HG03469 (cell line): Measurements from ENCODE around the gene TBC1D19.
"Not testable (repeated sequence)": the region's sequence is repeated elsewhere in the genome, so short reads cannot be mapped to it uniquely, and the experiment has no call there.

ENCODE experiments used
- ATAC-seq: cut with Tn5 transposase; IDR thresholded peaks from one replicate; pipeline ENCODE4 v1.9.1; 2021; ENCODE audit warnings: mild to moderate bottlenecking, moderate library complexity, moderate number of reproducible peaks; ENCODE audit not compliant: unreplicated experiment

The TBC1D19 gene

DNA sequence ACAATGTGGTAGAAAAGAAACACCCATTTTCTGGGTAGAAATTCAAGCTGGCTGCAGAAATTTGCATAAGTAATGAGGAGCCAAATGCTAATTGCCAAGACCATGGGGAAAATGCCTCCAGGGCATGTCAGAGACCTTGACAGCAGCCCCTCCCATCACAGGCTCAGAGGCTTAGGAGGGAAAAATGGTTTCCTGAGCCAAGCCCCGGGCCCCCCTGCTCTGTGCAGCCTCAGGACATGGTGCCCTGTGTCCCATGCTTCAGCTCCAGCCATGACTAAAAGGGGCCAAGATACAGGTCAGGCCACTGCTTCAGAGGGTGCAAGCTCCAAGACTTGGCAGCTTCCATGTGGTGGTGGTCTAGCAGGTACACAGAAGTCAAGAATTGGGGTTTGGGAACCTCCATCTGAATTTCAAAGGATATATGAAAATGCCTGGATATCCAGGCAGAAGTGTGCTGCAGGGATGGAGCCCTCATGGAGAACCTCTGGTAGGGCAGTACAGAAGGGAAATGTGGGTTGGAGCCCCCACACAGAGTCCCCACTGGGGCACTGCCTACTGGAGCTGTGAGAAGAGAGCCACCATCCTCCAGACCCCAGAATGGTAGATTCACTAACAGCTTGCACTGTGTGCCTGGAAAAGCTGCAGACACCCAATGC, 95.3 kb downstream of the TBC1D19 start:
- not testable (repeated sequence) for ATAC-seq

DNA sequence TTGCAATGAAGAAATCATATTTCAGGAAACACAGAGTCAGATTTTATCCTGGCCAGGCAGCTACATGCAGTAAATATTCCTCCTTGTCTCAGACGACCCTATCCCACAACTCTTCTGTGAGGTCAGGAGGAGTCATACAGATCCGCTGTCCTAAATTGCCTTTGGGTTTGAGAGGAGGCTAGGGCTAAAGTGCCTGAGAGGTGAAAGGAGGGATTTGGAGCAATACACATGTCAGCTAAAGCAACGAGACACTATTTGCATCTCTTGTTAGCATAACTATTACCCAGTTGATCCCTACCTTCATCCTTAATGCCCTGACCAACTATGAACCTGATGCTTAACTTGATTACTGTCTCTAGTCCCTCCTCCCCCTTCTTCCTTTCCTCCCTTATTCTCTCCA, 98.6 kb downstream of the TBC1D19 start:
- ATAC-seq, result no peak

GRCh38 chr4:26685250-26685649, 101.4 kb downstream of the TBC1D19 start:
- no peak for ATAC-seq

GRCh38 chr4:26687728-26688127, 103.8 kb downstream of the TBC1D19 start:
- ATAC-seq, result no peak

GRCh38 chr4:26690506-26690905, 106.6 kb downstream of the TBC1D19 start:
- ATAC-seq, result no peak

DNA sequence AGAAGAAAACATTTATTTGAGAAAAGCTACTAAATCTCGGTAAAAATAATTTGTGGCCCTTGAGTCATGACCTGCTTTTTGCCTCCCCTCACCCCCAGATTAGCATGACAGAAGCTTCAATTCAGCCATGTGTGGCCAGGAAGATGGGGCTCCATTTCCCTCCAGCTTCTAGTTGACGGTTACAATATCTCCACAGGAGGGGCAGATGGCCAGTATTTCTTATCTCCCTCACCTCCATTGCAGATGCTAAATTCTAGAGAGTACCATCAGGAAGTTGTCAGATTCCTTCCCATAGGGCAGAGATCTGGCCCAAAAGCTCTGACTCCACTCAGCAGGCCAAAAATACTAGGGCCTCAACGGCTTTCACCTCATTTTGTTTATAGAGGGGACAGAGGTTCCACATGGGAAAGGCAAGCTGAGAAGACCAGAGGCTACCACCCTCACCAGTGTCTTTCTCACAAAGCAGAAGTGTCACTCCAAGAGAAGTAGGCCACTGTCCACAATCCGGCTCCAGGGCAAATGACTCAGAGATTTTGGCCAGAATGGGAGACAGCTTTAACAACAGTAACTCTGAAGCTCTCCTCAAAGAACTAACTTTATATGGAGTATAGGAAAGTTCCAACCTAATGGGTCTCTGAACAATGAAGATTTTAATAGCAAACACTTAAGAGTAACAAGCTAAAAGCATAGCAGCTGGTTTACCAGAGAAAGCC, 108.3 kb downstream of the TBC1D19 start:
- ATAC-seq, result no peak

DNA sequence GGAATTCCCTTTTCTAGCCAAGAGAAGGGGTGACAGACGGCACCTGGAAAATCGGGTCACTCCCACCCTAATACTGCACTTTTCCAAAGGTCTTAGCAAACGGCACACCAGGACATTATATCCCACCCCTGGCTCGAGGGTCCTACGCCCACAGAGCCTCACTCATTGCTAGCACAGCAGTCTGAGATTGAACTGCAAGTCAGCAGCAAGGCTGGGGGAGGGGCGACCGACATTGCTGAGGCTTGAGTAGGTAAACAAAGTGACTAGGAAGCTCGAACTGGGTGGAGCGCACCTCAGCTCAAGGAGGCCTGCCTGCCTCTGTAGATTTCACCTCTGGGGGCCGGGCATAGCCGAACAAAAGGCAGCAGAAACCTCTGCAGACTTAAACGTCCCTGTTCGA, 110.2 kb downstream of the TBC1D19 start:
- ATAC-seq, result not testable (repeated sequence)

DNA sequence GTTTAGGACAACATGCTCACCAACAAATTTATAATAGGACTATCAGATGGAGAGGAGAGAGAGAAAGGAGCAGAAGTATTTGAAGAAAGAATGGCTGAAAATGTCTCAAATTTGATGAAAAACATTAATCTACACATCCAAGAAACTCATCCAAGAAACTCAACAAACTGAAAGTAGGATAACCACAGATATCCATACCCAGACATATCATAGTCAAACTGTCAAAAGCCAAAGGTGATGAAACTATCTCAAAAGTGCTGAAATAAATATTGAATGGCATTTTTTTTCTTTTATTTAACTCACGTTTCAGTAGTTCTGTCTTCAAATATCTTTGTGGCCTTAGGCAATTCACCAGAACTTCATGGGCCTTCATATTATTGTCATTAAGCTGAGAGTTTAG, 116.2 kb downstream of the TBC1D19 start:
- no peak for ATAC-seq

DNA sequence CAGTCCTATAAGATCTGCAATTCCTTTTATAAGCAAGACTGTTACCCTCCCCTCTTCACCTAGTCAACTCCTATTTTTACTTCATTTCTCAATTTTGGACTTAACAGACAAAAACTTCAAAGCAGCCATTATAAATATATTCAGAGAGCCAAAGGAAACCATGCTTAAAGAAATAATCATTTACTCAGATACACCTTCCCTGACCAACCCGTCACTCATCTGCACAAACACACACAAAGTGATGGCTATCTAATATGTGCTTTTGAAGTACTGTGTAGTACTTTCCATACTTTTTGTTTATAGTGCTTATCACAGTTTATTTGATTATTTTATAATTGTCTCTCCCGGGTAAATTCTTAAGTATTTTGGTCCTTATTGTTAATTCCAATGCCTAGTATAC, 117.2 kb downstream of the TBC1D19 start:
- ATAC-seq, result no peak

- ATAC-seq, result no peak
Observed at GRCh38 chr4:26701786-26702227, 117.9 kb downstream of the TBC1D19 start.

GRCh38 chr4:26707342-26707741, 123.5 kb downstream of the TBC1D19 start:
- ATAC-seq, result no peak

- ATAC-seq, result no peak
Observed at GRCh38 chr4:26709246-26709645, 125.4 kb downstream of the TBC1D19 start.

DNA sequence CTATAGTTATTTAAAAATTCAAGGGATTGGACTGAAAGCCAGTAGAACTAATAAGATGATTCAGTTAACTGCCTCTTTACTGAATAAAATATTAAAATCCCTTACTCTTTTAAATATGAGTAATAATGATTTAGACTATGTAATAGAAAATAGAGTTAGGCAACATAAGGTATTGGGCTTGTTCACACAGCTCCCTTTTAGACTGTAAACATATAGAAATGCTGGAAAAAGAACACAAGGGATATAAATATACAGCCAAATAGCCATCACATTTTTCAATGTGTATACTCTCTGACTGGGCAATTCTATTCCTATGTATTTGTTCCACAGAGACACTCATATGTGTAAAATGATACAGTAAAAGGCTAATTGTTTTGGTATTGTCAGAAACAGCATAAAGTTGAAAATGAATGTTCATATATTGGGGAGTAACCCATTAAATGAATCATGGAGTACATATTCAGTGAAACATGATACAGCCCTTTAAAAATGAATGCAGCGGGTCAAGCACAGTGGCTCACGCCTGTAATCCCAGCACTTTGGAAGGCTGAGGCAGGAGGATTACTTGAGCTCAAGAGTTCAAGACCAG, 129.8 kb downstream of the TBC1D19 start:
- ATAC-seq, result no peak

GRCh38 chr4:26715636-26716242, 131.9 kb downstream of the TBC1D19 start:
- peak; percentile 53 for ATAC-seq

DNA sequence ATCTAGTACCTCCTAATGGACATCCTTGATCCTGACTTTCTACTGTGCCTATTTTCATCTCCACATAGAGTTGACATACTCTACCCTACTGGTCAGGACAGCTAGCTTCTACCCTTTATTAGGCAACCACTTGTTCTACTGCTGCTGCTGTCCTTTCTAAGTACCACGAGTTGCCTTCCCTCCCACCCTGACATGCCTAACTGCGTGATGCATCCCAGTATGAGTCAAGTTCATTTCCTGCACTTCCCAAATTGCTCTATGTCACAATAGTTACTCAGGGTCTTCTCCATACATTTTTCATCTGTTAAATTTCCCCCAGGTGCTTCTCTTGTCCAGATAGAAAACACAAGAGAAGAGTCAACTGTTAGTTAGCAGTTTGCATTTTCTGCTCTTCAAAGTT, 133.4 kb downstream of the TBC1D19 start:
- no peak for ATAC-seq

- ATAC-seq, result no peak
Observed at GRCh38 chr4:26719954-26720552, 136.2 kb downstream of the TBC1D19 start.

DNA sequence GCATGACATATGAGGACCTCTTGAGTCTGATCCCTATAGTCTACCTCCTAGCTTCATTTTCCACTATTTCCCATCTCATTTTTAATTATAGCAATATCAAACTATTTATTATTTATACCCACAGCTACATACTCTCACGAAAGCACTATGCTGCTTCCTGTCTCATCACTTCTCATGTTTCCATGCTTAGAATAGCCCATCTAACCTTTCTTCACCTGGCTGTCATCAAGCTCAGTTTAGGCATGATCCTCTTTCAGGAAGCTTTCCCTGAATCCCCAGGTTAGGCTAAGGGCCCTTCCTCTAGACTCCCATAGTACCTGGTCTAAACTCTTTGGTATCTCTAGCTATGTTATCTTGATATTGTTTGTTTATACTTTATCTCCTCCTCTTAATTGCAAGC, 137.8 kb downstream of the TBC1D19 start:
- ATAC-seq, result no peak

DNA sequence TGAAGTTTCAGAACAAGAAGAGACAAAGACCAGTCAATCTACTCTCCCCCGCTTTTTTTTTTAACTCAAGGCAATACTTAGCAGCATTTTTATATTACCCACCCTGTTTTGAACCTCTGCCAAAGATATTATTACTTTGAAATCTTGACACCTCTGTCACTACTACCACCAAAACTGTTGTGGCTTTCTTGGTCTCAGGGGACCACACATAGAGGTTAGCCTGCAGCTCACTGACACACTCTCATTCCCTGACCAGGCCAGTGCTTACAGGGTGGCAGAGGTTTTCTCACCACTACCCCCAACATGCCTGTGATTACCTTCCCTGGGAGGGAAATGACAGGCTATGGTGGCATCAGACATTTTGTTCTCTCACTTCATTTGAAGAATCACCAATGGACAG, 139.3 kb downstream of the TBC1D19 start:
- ATAC-seq, result peak; percentile 96

GRCh38 chr4:26724534-26724933, 140.7 kb downstream of the TBC1D19 start:
- no peak for ATAC-seq

DNA sequence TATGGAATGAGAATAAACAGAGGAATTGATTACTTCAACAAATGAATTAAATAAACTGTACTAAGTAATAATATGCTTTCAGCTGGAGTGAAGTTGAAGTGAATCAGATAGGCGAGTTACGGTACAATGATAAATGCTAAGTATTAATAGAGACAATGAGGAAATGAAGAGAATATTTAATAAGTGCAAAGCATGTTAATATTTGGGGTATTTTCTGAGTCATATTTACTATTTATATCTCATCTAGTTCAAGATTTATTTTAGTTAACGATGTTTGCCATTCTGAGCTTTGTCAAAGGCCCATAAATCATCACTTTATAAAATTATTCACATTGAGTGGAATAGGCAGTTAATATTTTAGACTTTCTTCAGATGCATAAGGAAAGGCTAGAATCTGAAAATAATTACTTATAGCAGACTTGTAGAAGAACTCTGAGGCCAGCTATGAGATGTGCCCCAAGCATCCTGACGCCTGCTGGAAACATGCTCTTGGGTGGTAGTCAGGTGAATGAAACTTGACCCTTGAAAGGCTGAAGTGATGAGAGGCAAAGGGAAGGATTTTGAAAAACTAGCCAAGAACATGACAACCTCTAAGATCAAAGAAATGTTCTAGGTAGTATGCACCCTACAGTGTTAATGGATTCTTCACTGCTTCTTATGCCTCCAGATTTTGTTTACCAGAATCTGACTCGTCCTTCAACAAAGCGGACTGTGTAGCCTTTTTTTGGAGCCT, 142.9 kb downstream of the TBC1D19 start:
- no peak for ATAC-seq

DNA sequence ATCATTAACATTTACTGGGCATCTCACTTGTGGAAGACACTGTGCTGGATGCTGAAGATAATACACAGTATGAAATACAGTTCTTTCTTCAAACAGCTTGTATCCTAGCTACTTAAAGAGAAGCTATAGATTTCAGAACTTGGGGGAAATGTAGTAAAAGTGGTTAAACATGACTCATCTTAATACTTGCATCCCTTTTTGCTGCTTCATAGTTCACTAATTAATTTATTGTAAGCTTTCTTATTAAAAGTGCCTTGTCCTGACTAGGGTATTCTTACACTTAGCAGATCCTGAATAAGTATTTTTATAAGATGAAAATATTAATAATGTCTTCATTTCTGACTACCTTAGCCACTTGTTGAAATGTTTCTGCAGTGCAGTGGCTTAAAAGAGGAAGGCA, 144.0 kb downstream of the TBC1D19 start:
- ATAC-seq, result no peak
